HEK293 (cell line): ENCODE results near the gene STATH.

Experiments
- CTCF ChIA-PET: fragments of 350-600 bp; formaldehyde crosslinking; extraction: SDS; loops from one replicate; lab custom pipeline; 2021; ENCODE audit warnings: antibody characterized with exemption; lab: Yijun Ruan, JAX
- POLR2A ChIA-PET: fragments of 300-600 bp; formaldehyde crosslinking; extraction: SDS; loops from one replicate; lab custom pipeline; 2020; ENCODE audit warnings: antibody characterized with exemption, inconsistent platforms; lab: Yijun Ruan, JAX
- H3K27ac ChIP-seq: fragments of 200-500 bp; sonication (Bioruptor generic); 2 replicates; pipeline ENCODE4 v1.5.1; 2014; ENCODE audit warnings: low read depth, low read length, control low read depth, inconsistent platforms; ENCODE audit errors: extremely low read depth
- H3K36me3 ChIP-seq, 2 experiments: fragments of 200-500 bp in 1 of 2; sonication (Bioruptor generic) in 1 of 2; 1 replicate in 1 of 2; 2 replicates in 1 of 2; pipeline ENCODE4 v1.5.1; 2014 to 2017; ENCODE audit warnings: inconsistent platforms in 2 of 2, low read length in 2 of 2; ENCODE audit not compliant: control insufficient read depth in 2 of 2, insufficient read depth in 1 of 2
- H3K4me1 ChIP-seq: fragments of 200-500 bp; sonication (Bioruptor generic); 2 replicates; pipeline ENCODE4 v1.5.1; 2014; ENCODE audit warnings: mild to moderate bottlenecking, low read length, inconsistent platforms; ENCODE audit not compliant: control insufficient read depth, insufficient read depth
- H3K4me3 ChIP-seq: 2 replicates; pipeline ENCODE4 v1.5.1; 2011; ENCODE audit warnings: low read depth, mild to moderate bottlenecking, control low read depth, low read length, moderate library complexity
- H3K9me3 ChIP-seq: fragments of 200-500 bp; sonication (Bioruptor generic); 2 replicates; pipeline ENCODE4 v1.5.1; 2014; ENCODE audit warnings: low read depth, low read length, inconsistent platforms; ENCODE audit not compliant: control insufficient read depth, insufficient read depth
- FEZF1 ChIP-seq: fragments of 450-650 bp; formaldehyde crosslinking; IDR thresholded peaks from 2 replicates; pipeline ENCODE4 v1.5.1; 2016; ENCODE audit warnings: missing biosample characterization, missing genetic modification characterization
- GLI2 ChIP-seq: fragments of 450-650 bp; formaldehyde crosslinking; IDR thresholded peaks from 2 replicates; pipeline ENCODE4; 2017; ENCODE audit warnings: missing biosample characterization, missing genetic modification characterization, low read depth, borderline replicate concordance
- PRDM1 ChIP-seq: fragments of 450-650 bp; formaldehyde crosslinking; IDR thresholded peaks from 2 replicates; pipeline ENCODE4; 2016; ENCODE audit warnings: missing biosample characterization, missing genetic modification characterization
- WT1 ChIP-seq: fragments of 450-650 bp; formaldehyde crosslinking; IDR thresholded peaks from 2 replicates; pipeline ENCODE4 v1.5.1; 2016; ENCODE audit warnings: missing biosample characterization, missing genetic modification characterization
- YY2 ChIP-seq: fragments of 450-650 bp; formaldehyde crosslinking; IDR thresholded peaks from 2 replicates; pipeline ENCODE4 v1.5.1; 2016; ENCODE audit warnings: missing biosample characterization, missing genetic modification characterization
- ZBTB20 ChIP-seq: fragments of 450-650 bp; formaldehyde crosslinking; IDR thresholded peaks from 2 replicates; pipeline ENCODE4 v1.5.1; 2016; ENCODE audit warnings: missing biosample characterization, missing genetic modification characterization
- ZBTB6 ChIP-seq: fragments of 450-650 bp; formaldehyde crosslinking; IDR thresholded peaks from 2 replicates; pipeline ENCODE4 v1.5.1; 2017; ENCODE audit warnings: missing biosample characterization, missing genetic modification characterization
- ZFP3 ChIP-seq: fragments of 450-650 bp; formaldehyde crosslinking; IDR thresholded peaks from 2 replicates; pipeline ENCODE4 v1.5.1; 2016; ENCODE audit warnings: low read depth, missing biosample characterization, missing genetic modification characterization
- ZNF211 ChIP-seq: fragments of 450-650 bp; formaldehyde crosslinking; IDR thresholded peaks from 2 replicates; pipeline ENCODE4 v1.5.1; 2016; ENCODE audit warnings: low read depth, missing biosample characterization, missing genetic modification characterization
- ZNF292 ChIP-seq: fragments of 450-650 bp; formaldehyde crosslinking; IDR thresholded peaks from 2 replicates; pipeline ENCODE4 v1.5.1; 2016; ENCODE audit warnings: low read depth, missing biosample characterization, missing genetic modification characterization, borderline replicate concordance
- ZNF350 ChIP-seq: fragments of 450-650 bp; formaldehyde crosslinking; IDR thresholded peaks from 2 replicates; pipeline ENCODE4 v1.5.0; 2017; ENCODE audit warnings: missing biosample characterization, mild to moderate bottlenecking, missing genetic modification characterization
- ZNF354C ChIP-seq: fragments of 450-650 bp; formaldehyde crosslinking; IDR thresholded peaks from 2 replicates; pipeline ENCODE4 v1.5.1; 2016; ENCODE audit warnings: missing biosample characterization, missing genetic modification characterization, low read depth, borderline replicate concordance
- ZNF404 ChIP-seq: fragments of 450-650 bp; formaldehyde crosslinking; IDR thresholded peaks from 2 replicates; pipeline ENCODE4 v1.5.1; 2017; ENCODE audit warnings: missing biosample characterization, missing genetic modification characterization
- ZNF518A ChIP-seq: fragments of 450-650 bp; formaldehyde crosslinking; conservative IDR thresholded peaks from 2 replicates; pipeline ENCODE4 v1.5.1; 2016; ENCODE audit warnings: low read depth, missing biosample characterization, missing genetic modification characterization
- ZNF544 ChIP-seq: fragments of 450-650 bp; formaldehyde crosslinking; IDR thresholded peaks from 2 replicates; pipeline ENCODE4 v1.5.0; 2017; ENCODE audit warnings: missing biosample characterization, missing genetic modification characterization
- ZNF571 ChIP-seq: fragments of 450-650 bp; formaldehyde crosslinking; IDR thresholded peaks from 2 replicates; pipeline ENCODE4 v1.5.0; 2017; ENCODE audit warnings: missing biosample characterization, missing genetic modification characterization
- ZNF664 ChIP-seq: fragments of 450-650 bp; formaldehyde crosslinking; IDR thresholded peaks from 2 replicates; pipeline ENCODE4 v1.5.1; 2016; ENCODE audit warnings: missing biosample characterization, missing genetic modification characterization
- ZNF777 ChIP-seq: fragments of 450-650 bp; formaldehyde crosslinking; IDR thresholded peaks from 2 replicates; pipeline ENCODE4 v1.5.1; 2017; ENCODE audit warnings: missing biosample characterization, missing genetic modification characterization, borderline replicate concordance
- ZNF830 ChIP-seq: fragments of 450-650 bp; IDR thresholded peaks from 2 replicates; pipeline ENCODE4 v1.5.0; 2018; ENCODE audit warnings: missing biosample characterization, missing genetic modification characterization, low read depth, mild to moderate bottlenecking, moderate library complexity
- ZSCAN23 ChIP-seq: fragments of 450-650 bp; formaldehyde crosslinking; IDR thresholded peaks from 2 replicates; pipeline ENCODE4 v1.5.1; 2016; ENCODE audit warnings: missing biosample characterization, missing genetic modification characterization
- TF ChIP-seq, protein P1 (sequence below): fragments of 450-650 bp; formaldehyde crosslinking; IDR thresholded peaks from 2 replicates; pipeline ENCODE4 v1.5.1; 2016; ENCODE audit warnings: missing biosample characterization, missing genetic modification characterization
- TF ChIP-seq, protein P2 (sequence below): sonication (generic); formaldehyde crosslinking; IDR thresholded peaks from 2 replicates; pipeline ENCODE4 v1.8.1; 2022; ENCODE audit warnings: mild to moderate bottlenecking, moderate library complexity, missing genetic modification reagents
- TF ChIP-seq, protein P3 (sequence below): fragments of 450-650 bp; formaldehyde crosslinking; optimal IDR thresholded peaks from 2 replicates; pipeline ENCODE3; 2016; ENCODE audit warnings: missing biosample characterization, mild to moderate bottlenecking, missing genetic modification characterization

STATH gene

GRCh38 chr4:69995526-69996016 lies at the start of gene STATH:
STATH (plus strand) TSS chr4:69995966; CDS start chr4:69998438, 2,472 bp downstream.
- ChIA-PET POLR2A (no interaction called here), CTCF (no interaction called here)
- no peak within 1 kb of the TSS for H3K27ac ChIP-seq

DNA sequence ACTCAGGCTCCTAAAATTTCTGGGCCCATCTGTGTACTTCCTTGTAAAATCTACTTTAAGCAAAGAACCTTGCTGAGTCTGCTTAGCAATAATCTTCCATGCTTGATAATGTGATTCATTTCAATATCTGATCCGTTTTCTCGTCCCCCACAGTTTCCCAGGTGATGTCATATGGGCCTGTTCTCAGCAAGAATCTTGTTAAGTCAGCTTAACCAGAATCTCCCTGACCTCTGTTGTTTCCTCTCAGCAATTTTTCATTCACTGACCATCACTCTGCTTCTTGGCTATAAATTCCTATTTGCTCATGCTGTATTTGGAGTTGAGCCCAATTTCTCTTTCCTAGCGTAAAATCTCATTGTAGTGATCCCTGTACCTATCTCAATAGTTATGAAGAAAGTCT lies 44.2 kb upstream of the STATH start:
- Histone ChIP-seq H3K4me1 (no peaks in the 10 kb centered on the region), H3K4me3 (no peak overlapping the region), H3K27ac (no peak overlapping the region), H3K9me3 (no peaks in the 10 kb centered on the region), H3K36me3 (no peaks in the 10 kb centered on the region)
- POLR2A ChIA-PET = no interaction called here
- CTCF ChIA-PET = no interaction called here
- TF ChIP-seq ZNF544 (no peak), ZBTB20 (tag by site-specific recombination) (no peak), FEZF1 (tag by site-specific recombination) (no peak), ZNF354C (tag by site-specific recombination) (no peak), ZBTB6 (no peak), ZNF777 (tag by site-specific recombination) (no peak), ZNF211 (no peak), PRDM1 (tag by site-specific recombination) (no peak), ZNF292 (tag by site-specific recombination) (no peak)
- TF ChIP-seq, protein P1, sequence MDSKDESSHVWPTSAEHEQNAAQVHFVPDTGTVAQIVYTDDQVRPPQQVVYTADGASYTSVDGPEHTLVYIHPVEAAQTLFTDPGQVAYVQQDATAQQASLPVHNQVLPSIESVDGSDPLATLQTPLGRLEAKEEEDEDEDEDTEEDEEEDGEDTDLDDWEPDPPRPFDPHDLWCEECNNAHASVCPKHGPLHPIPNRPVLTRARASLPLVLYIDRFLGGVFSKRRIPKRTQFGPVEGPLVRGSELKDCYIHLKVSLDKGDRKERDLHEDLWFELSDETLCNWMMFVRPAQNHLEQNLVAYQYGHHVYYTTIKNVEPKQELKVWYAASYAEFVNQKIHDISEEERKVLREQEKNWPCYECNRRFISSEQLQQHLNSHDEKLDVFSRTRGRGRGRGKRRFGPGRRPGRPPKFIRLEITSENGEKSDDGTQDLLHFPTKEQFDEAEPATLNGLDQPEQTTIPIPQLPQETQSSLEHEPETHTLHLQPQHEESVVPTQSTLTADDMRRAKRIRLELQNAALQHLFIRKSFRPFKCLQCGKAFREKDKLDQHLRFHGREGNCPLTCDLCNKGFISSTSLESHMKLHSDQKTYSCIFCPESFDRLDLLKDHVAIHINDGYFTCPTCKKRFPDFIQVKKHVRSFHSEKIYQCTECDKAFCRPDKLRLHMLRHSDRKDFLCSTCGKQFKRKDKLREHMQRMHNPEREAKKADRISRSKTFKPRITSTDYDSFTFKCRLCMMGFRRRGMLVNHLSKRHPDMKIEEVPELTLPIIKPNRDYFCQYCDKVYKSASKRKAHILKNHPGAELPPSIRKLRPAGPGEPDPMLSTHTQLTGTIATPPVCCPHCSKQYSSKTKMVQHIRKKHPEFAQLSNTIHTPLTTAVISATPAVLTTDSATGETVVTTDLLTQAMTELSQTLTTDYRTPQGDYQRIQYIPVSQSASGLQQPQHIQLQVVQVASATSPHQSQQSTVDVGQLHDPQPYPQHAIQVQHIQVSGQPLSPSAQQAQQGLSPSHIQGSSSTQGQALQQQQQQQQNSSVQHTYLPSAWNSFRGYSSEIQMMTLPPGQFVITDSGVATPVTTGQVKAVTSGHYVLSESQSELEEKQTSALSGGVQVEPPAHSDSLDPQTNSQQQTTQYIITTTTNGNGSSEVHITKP (tag by site-specific recombination) = no peak
- TF ChIP-seq, protein P2, sequence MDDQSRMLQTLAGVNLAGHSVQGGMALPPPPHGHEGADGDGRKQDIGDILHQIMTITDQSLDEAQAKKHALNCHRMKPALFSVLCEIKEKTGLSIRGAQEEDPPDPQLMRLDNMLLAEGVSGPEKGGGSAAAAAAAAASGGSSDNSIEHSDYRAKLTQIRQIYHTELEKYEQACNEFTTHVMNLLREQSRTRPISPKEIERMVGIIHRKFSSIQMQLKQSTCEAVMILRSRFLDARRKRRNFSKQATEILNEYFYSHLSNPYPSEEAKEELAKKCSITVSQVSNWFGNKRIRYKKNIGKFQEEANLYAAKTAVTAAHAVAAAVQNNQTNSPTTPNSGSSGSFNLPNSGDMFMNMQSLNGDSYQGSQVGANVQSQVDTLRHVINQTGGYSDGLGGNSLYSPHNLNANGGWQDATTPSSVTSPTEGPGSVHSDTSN (CRISPR knock-in tag) = no peak
- TF ChIP-seq, protein P3, sequence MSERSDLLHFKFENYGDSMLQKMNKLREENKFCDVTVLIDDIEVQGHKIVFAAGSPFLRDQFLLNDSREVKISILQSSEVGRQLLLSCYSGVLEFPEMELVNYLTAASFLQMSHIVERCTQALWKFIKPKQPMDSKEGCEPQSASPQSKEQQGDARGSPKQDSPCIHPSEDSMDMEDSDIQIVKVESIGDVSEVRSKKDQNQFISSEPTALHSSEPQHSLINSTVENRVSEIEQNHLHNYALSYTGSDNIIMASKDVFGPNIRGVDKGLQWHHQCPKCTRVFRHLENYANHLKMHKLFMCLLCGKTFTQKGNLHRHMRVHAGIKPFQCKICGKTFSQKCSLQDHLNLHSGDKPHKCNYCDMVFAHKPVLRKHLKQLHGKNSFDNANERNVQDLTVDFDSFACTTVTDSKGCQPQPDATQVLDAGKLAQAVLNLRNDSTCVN (tag by site-specific recombination) = no peak

More at GRCh38 chr4:69995526-69996016, at the start of gene STATH:
- Histone ChIP-seq H3K36me3 (no peaks in the 10 kb centered on the region), H3K4me1 (no peaks in the 10 kb centered on the region), H3K9me3 (no peaks in the 10 kb centered on the region), H3K4me3 (no peak within 1 kb of the TSS)
- TF ChIP-seq ZNF404 (tag by site-specific recombination) (no peak), ZNF571 (no peak), ZNF518A (tag by site-specific recombination) (no peak), GLI2 (no peak), ZFP3 (tag by site-specific recombination) (no peak), ZNF830 (tag by site-specific recombination) (no peak), ZNF664 (tag by site-specific recombination) (no peak), ZSCAN23 (tag by site-specific recombination) (no peak), YY2 (no peak), WT1 (tag by site-specific recombination) (no peak), ZNF350 (tag by site-specific recombination) (no peak)
